ENCODE measurements around the gene SARS1.
A peak's percentile ranks its signal among the peaks of the same experiment; 100 is the strongest.

SARS1 gene

GRCh38 chr1:109199710-109200109, 14.0 kb upstream of the SARS1 start:
- no peak for DNase-seq (ENCODE audit: low spot score)
- TF ChIP-seq CTCF (conservative IDR thresholded peaks at IDR 0.05; ENCODE audit: low read depth): no peak
- CTCF ChIA-PET: interaction anchor here (0.6 kb wide), 1 partner anchor 77 kb away, joined by 3 read pairs; no protein-coding TSS in a partner anchor
- H3K27ac ChIP-seq: no peak overlapping the region
- POLR2A ChIA-PET (ENCODE audit: low non-redundant PET): no interaction called here

- ChIA-PET POLR2A (ENCODE audit: low non-redundant PET) (interaction anchor here (0.8 kb wide), 1 partner anchor 13 kb away, joined by 3 read pairs; no protein-coding TSS in a partner anchor), CTCF (interaction anchor here (0.6 to 1.4 kb wide), 9 partner anchors 8 to 197 kb away, joined by 3 to 12 read pairs (median 4); partner anchors contain the start of genes SARS1 and SORT1)
- TF ChIP-seq CTCF (conservative IDR thresholded peaks at IDR 0.05; ENCODE audit: low read depth): no peak; the same call in 1 of the 2 replicates
- H3K27ac ChIP-seq: no peak overlapping the region
- peak; percentile 89 for DNase-seq (ENCODE audit: low spot score)
Measured at GRCh38 chr1:109201123-109201703, 12.5 kb upstream of the SARS1 start.

- POLR2A ChIA-PET (ENCODE audit: low non-redundant PET): interaction anchor here (1.1 kb wide), 1 partner anchor 36 kb away, joined by 17 read pairs; no protein-coding TSS in a partner anchor
- CTCF ChIA-PET: no interaction called here
- TF ChIP-seq CTCF (conservative IDR thresholded peaks at IDR 0.05; ENCODE audit: low read depth): no peak
- DNase-seq (ENCODE audit: low spot score): no peak
- H3K27ac ChIP-seq: no peak overlapping the region
Measured at GRCh38 chr1:109204484-109204883, 9.2 kb upstream of the SARS1 start.

- CTCF ChIA-PET: no interaction called here
- H3K27ac ChIP-seq: no peak overlapping the region
- POLR2A ChIA-PET (ENCODE audit: low non-redundant PET): no interaction called here
- no peak for DNase-seq (ENCODE audit: low spot score)
- no peak for TF ChIP-seq CTCF (conservative IDR thresholded peaks at IDR 0.05; ENCODE audit: low read depth)
Measured at GRCh38 chr1:109206339-109206738, 7.4 kb upstream of the SARS1 start.

GRCh38 chr1:109207467-109208103, 6.1 kb upstream of the SARS1 start:
- no peak for TF ChIP-seq CTCF (conservative IDR thresholded peaks at IDR 0.05; ENCODE audit: low read depth)
- no peak for DNase-seq (ENCODE audit: low spot score)
- no peak overlapping the region for H3K27ac ChIP-seq
- CTCF ChIA-PET: interaction anchor here (0.6 to 0.7 kb wide), 2 partner anchors 10 to 185 kb away, joined by 3 read pairs; no protein-coding TSS in a partner anchor
- POLR2A ChIA-PET (ENCODE audit: low non-redundant PET): no interaction called here

- POLR2A ChIA-PET (ENCODE audit: low non-redundant PET): no interaction called here
- H3K27ac ChIP-seq: no peak overlapping the region
- CTCF ChIA-PET: no interaction called here
- DNase-seq (ENCODE audit: low spot score): no peak
- TF ChIP-seq CTCF (conservative IDR thresholded peaks at IDR 0.05; ENCODE audit: low read depth): no peak
Measured at GRCh38 chr1:109208394-109208793, 5.3 kb upstream of the SARS1 start.

Data from RWPE1 (cell line).